Subcutaneous abdominal adipose tissue (tissue), 5 donors: ENCODE data around the gene JAKMIP1.

Experiments used
- H3K27ac ChIP-seq: one replicate; pipeline ENCODE4 v1.7.0; 2013; ENCODE audit warnings: low read depth, mild to moderate bottlenecking, inconsistent platforms, low read length, moderate library complexity
- H3K27me3 ChIP-seq, 5 donors: one replicate each; pipeline ENCODE4 v1.7.0; 2013; ENCODE audit warnings: low read length in 5 of 5, inconsistent platforms in 1 of 5; ENCODE audit not compliant: control insufficient read depth in 5 of 5, insufficient read depth in 4 of 5
- H3K36me3 ChIP-seq, 5 donors: one replicate each; pipeline ENCODE4 v1.7.0; 2013; ENCODE audit warnings: low read length in 5 of 5; ENCODE audit not compliant: control insufficient read depth in 5 of 5, insufficient read depth in 5 of 5
- H3K4me1 ChIP-seq, 5 donors: one replicate each; pipeline ENCODE4 v1.7.0; 2013; ENCODE audit warnings: low read length in 5 of 5, mild to moderate bottlenecking in 3 of 5, moderate library complexity in 1 of 5; ENCODE audit not compliant: control insufficient read depth in 5 of 5, insufficient read depth in 5 of 5
- H3K4me3 ChIP-seq, 5 donors: one replicate each; pipeline ENCODE4 v1.7.0; 2013; ENCODE audit warnings: low read length in 5 of 5, low read depth in 1 of 5
- H3K9ac ChIP-seq, 5 donors: one replicate each; pipeline ENCODE4 v1.7.0; 2013; ENCODE audit warnings: low read length in 5 of 5, mild to moderate bottlenecking in 4 of 5, moderate library complexity in 3 of 5
- H3K9me3 ChIP-seq, 5 donors: one replicate each; pipeline ENCODE4 v1.7.0; 2013; ENCODE audit warnings: low read length in 5 of 5; ENCODE audit not compliant: control insufficient read depth in 5 of 5
- donor health status: healthy.
- donor health status: healthy.
- donor health status: healthy.
- donor health status: healthy.
- donor health status: healthy.

Gene JAKMIP1

GRCh38 chr4:6195602-6196319 lies 4.6 kb downstream of the JAKMIP1 start:
- Histone ChIP-seq H3K9ac (no peak overlapping the region), H3K9me3 (no peaks in the 10 kb centered on the region), H3K36me3 (no peaks in the 10 kb centered on the region), H3K27ac (no peak overlapping the region), H3K27me3 (peaks cover 33 to 55% (median 44%) of the 10 kb centered on the region in 5 donors), H3K4me3 (no peak overlapping the region), H3K4me1 (peaks cover 0 to 20% (median 13%) of the 10 kb centered on the region in 5 donors)

- H3K4me3 ChIP-seq: no peak overlapping the region
- H3K9ac ChIP-seq: no peak overlapping the region
- peaks cover 33 to 58% (median 49%) of the 10 kb centered on the region in 5 donors for H3K27me3 ChIP-seq
- peaks cover 0 to 11% (median 8%) of the 10 kb centered on the region in 5 donors for H3K4me1 ChIP-seq
- no peaks in the 10 kb centered on the region for H3K36me3 ChIP-seq
- H3K27ac ChIP-seq: no peak overlapping the region
- no peaks in the 10 kb centered on the region for H3K9me3 ChIP-seq
These were observed 5.7 kb downstream of the JAKMIP1 start for GRCh38 chr4:6194458-6195195.

- Histone ChIP-seq H3K27ac (no peak overlapping the region), H3K9me3 (no peaks in the 10 kb centered on the region), H3K36me3 (no peaks in the 10 kb centered on the region), H3K4me3 (no peak overlapping the region), H3K4me1 (no peaks in the 10 kb centered on the region), H3K27me3 (peaks cover 28 to 49% (median 43%) of the 10 kb centered on the region in 5 donors), H3K9ac (no peak overlapping the region)
These were observed 7.0 kb downstream of the JAKMIP1 start for GRCh38 chr4:6193399-6193798.

- Histone ChIP-seq H3K4me1 (no peaks in the 10 kb centered on the region), H3K27ac (no peak overlapping the region), H3K9me3 (peaks cover 0 to 6% (median 2%) of the 10 kb centered on the region in 5 donors), H3K9ac (no peak overlapping the region), H3K4me3 (no peak overlapping the region), H3K27me3 (peaks cover 20 to 37% (median 31%) of the 10 kb centered on the region in 5 donors), H3K36me3 (no peaks in the 10 kb centered on the region)
These were observed 8.1 kb downstream of the JAKMIP1 start for GRCh38 chr4:6192245-6192644.

GRCh38 chr4:6191448-6192130 lies 8.8 kb downstream of the JAKMIP1 start:
- H3K9me3 ChIP-seq: peaks cover 0 to 13% (median 7%) of the 10 kb centered on the region in 5 donors
- no peaks in the 10 kb centered on the region for H3K4me1 ChIP-seq
- H3K4me3 ChIP-seq: no peak overlapping the region
- H3K9ac ChIP-seq: no peak overlapping the region
- H3K27me3 ChIP-seq: peaks cover 15 to 32% (median 26%) of the 10 kb centered on the region in 5 donors
- no peaks in the 10 kb centered on the region for H3K36me3 ChIP-seq
- no peak overlapping the region for H3K27ac ChIP-seq

- Histone ChIP-seq H3K4me3 (no peak overlapping the region), H3K9me3 (peaks cover 2 to 21% (median 16%) of the 10 kb centered on the region in 5 donors), H3K27me3 (peaks cover 6 to 26% (median 18%) of the 10 kb centered on the region in 5 donors), H3K27ac (no peak overlapping the region), H3K4me1 (no peaks in the 10 kb centered on the region), H3K9ac (no peak overlapping the region), H3K36me3 (no peaks in the 10 kb centered on the region)
These were observed 9.9 kb downstream of the JAKMIP1 start for GRCh38 chr4:6190486-6190885.

GRCh38 chr4:6189511-6189910 lies 10.8 kb downstream of the JAKMIP1 start:
- H3K4me3 ChIP-seq: no peak overlapping the region
- H3K4me1 ChIP-seq: no peaks in the 10 kb centered on the region
- H3K9me3 ChIP-seq: peaks cover 2 to 21% (median 16%) of the 10 kb centered on the region in 5 donors
- no peaks in the 10 kb centered on the region for H3K36me3 ChIP-seq
- no peak overlapping the region for H3K9ac ChIP-seq
- H3K27ac ChIP-seq: no peak overlapping the region
- peaks cover 6 to 26% (median 12%) of the 10 kb centered on the region in 5 donors for H3K27me3 ChIP-seq

- Histone ChIP-seq H3K27me3 (peaks cover 6 to 24% (median 12%) of the 10 kb centered on the region in 5 donors), H3K4me1 (no peaks in the 10 kb centered on the region), H3K36me3 (no peaks in the 10 kb centered on the region), H3K4me3 (no peak overlapping the region), H3K9me3 (peaks cover 2 to 21% (median 16%) of the 10 kb centered on the region in 5 donors), H3K9ac (no peak overlapping the region), H3K27ac (no peak overlapping the region)
These were observed 11.6 kb downstream of the JAKMIP1 start for GRCh38 chr4:6188687-6189305.

GRCh38 chr4:6184169-6184568 lies 16.2 kb downstream of the JAKMIP1 start:
- Histone ChIP-seq H3K27ac (no peak overlapping the region), H3K4me3 (no peak overlapping the region), H3K9ac (no peak overlapping the region), H3K27me3 (peaks cover 0 to 6% (median 4%) of the 10 kb centered on the region in 5 donors), H3K9me3 (peaks cover 6 to 33% (median 28%) of the 10 kb centered on the region in 5 donors), H3K36me3 (no peaks in the 10 kb centered on the region), H3K4me1 (no peaks in the 10 kb centered on the region)
